Inflammatory macrophage treated with lipopolysaccharide for 1 hour (primary cell): ENCODE results near the gene CYS1.
"Not testable (repeated sequence)": the region's sequence is repeated elsewhere in the genome, so short reads cannot be mapped to it uniquely, and the experiment has no call there.

Experiments
- DNase-seq, 2 donors: peaks; one replicate each; pipeline ENCODE4 v3.0.0-alpha.2; 2020 to 2022

The CYS1 gene

DNA sequence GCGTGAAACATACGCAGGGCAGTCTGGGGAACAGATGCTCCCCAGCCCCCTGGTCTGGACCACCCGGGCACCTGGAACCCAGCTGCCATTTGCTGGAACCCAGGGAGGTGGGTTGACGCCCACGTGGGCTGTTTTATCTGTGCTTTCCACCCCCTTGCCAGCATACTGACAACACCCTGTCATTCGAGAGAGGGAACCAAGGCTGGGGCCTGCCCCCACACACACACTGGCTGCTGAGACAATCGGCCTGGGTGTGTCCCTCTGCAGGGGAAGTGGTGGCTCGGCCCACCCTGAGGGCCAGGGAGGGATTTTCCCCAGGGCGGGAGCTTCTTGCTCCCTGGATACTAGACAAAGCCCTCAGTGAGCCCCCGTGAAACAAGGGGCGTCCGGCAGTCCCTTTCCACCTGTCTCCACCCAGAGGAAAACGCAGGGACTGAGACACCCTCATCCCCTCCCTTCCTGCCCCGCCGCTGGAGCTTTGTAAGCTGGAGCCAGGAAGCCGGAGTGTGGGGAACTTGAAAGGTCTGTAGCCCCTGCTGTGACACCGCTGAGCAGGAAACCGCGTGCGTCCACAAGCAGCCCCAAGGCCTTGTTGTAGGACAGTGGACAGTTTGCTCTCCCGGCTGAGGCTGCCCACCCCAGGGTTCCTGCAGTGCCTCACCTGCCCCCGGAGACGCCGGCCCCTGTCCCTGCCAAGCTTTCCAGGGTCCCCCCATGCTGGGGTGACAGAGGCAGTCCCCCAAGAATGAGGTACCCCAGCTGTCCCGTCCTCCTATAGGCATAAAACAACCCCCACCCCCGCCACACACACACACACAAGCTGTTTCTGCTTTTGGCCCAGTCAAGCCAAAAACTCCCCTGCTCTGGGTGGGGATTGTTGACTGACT lies 51.0 kb downstream of the CYS1 start:
- peak; percentile 94 to 98 for DNase-seq

DNA sequence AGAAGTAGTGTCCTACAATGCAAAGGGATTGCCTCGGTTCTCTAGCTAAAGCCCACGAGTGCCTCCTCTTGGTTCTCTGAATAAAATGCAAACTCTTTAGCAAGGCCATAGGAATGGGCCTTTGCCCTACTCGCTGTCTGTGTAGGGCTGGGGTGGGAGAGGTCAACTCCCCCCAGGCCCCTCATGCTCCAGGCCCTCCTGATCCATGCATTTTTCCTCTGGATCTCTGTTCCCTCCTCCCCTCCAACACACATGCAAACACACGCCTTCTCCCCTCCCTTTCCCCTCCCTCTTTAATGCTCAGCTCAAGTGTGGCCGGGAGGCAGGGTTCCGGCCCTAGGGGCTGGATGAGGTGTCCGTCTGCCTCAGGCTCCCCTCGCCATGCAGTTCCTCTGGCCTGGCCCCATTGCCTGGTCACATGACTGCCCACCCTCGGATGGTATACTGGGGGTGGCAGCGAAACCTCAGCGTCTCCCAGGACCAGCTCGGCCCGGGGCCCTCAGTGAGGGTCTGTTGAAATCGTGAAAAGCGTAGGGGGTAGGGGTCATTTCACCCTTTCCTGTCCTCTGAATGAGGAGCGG lies 51.7 kb downstream of the CYS1 start:
- DNase-seq, result peak; percentile 39 to 59

DNA sequence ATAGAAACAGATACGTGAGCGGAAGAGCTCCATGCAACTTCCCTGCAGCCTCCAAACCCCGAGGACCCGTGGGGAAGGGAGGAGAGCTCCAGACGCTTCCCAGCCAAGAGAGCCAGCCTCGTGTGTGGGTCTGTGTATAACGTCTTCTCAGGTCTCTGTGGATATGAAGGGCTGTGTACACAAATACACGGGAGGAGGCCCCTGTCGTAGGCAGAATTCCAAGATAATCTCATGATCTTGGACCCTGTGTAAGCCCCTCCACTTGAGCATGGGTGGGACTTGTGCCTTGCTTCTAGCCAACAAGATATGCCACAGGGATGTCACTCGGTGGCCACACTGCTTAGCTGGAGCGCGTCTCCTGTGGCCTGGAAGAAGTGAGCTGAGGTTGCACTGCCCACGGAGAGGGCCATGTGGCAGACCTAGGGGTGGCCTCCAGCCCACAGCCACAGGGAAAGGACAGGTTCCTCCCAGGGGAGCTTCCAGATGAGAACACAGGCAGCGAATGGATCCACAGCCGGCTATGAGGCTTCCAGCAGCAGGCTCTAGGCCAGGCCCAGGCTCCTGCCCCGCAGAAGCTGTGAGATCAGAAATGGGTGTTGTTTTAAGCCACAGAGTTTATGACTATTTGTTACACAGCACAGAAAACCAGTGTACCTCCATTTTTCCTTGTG lies 52.4 kb downstream of the CYS1 start:
- peak in 1 of 2 donors; percentile 42 for DNase-seq

DNA sequence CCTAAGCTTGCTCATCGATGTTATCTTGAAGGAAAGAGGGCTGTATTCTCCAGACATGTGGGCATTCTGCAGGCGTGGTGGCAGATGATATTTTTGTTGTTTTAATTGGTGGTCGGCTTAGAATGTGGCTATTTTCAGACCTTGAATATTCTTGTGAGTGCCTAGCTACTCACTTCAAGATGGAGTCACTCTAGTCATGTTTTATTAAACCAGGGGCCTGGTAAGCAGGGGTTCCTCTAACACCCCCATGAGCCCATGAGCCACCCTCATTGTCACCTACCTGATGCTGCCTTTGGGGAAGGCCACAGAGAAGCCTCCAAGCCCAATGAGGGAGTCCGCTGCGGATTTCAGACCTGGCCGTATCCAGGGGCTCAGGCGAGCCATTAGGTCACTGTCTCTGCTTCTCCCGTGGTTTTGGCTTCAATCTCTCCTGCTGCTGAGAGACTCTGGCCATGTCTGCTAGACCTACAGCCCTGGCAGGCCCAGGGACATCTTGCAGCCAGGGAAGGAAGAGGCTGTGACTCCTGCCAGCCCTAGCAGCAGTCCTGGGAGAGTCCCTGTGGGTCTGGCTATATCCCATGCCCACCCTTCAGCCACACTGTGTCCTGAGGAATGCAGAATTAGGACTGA lies 53.2 kb downstream of the CYS1 start:
- no peak for DNase-seq

DNA sequence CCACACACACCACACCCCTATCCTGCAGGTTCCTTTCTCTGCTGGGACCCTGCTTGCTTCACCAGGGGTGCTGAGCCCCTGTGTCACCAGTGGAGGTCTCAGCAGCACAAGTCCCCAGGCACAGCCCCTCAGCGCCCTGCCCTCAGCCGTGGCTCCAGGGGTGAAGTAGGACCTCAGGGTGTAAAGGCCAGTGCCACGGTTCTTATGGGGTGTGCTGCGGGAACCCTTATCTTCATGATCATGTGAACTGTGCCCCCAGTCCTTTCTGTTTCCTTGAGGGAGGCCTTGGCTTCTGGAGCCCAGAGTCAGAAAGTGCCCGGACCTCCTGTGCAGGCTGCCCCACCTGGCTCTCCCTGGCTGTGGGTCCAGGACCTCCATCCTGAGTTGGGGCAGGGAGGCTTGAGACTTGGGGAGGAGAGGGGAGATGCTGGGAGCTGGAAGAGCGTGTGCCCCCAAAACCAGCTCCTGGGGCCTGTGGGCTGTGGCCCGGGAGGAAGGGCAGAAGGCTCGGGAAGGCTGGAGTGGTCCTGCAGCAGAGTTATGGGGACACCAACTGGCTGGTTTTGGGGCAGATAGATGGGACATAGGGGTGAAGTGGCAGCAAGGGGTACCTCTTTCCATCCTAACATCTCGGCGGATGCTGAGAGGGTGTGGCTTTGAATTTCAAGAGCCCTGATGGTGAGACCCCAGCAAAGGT lies 57.1 kb downstream of the CYS1 start:
- DNase-seq, result no peak

DNA sequence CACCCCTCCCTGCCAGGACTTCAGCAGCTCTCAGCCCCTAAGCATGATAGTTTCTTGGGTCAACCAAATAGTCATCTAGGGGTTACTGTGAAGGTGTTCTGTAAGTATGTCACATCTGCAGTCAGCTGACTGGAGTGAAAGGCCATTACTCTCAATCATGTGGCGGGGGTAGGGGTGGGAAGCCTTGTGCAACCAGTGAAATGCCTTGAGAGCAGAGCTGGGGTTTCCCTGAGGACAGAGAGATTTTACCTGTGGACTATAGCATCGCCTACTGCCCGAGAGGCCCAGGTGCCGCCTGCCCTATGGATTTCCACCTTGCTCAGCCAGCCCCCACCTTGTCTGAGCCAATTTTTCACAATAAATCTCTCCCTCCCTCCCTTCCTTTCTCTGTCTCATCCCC lies 57.8 kb downstream of the CYS1 start:
- DNase-seq, result peak in 1 of 2 donors; percentile 71

DNA sequence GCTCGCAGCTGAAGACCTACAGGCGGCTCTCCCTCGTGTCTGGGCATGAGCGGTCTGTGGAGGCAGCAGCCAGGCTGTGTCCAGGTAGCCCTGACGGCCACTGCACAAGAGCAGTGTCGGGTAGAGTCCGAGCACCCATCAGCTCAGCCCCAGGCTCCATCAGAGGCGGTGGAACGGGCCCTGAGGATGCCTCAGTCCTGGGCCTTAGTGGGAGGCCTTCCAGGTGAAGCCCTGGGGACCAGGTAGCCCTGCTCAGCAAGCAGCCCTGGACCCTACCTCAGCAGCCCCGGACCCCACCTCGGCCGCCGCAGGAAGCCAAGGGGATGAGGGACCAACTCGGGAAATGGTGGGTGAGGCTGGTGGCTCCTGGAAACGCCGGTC lies 58.2 kb downstream of the CYS1 start:
- no peak for DNase-seq

DNA sequence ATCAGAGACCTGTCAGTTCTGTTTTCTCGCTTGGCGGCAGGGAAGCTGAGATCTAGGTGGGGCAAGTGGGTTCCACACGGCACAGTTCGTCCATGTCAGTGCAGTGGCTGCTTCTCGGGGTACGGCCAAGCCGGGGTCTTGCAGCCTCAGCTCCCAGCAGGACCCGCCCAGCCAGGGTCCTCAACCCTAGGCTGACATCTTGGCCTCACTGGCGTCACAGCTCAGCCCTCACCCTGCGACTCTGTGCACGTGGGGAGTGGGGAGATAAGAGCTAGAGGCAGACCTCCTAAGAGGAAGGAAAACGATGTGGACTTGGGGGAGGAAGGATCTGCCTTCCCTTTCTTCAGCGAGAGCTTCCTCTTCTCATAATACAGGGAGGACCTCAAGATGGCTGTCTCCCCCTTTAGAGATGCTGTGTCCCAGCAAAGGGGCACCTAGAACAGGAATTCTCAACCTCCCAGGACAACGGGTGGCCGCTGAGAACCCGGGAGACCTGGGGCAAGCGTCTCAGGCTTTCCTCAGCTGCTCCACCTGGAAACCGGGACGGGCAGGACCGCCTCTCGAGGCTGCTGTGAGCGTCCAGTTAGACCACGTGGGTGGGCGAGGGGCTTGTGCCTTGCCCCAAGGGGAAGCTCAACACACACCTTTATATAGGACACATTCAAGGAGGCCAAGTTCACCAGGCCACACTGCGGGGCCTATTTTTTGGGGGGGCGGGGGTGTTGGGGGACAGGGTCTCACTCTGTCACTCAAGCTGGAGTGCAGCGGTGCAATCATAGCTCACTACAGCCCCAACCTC lies 60.4 kb downstream of the CYS1 start:
- peak; percentile 35 to 42 for DNase-seq

DNA sequence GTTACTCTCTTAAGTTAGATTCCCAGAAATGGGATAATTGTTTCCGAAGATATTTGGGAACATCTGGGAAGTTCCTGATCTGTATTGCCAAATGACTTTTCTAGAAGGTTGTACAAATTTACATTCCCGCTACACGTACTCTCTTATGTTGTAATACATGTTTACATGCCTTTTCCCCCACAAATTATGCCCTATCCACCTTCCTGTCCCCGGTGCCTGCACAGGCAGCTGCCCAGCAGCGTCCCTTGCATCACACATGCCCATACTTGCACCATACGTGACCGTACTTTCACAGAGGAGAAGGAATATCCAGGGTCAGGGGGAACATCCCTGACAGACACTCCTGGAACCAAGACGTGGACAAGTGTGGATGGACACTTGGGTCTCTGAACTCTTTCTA lies 61.0 kb downstream of the CYS1 start:
- DNase-seq, result peak; percentile 53 to 55

DNA sequence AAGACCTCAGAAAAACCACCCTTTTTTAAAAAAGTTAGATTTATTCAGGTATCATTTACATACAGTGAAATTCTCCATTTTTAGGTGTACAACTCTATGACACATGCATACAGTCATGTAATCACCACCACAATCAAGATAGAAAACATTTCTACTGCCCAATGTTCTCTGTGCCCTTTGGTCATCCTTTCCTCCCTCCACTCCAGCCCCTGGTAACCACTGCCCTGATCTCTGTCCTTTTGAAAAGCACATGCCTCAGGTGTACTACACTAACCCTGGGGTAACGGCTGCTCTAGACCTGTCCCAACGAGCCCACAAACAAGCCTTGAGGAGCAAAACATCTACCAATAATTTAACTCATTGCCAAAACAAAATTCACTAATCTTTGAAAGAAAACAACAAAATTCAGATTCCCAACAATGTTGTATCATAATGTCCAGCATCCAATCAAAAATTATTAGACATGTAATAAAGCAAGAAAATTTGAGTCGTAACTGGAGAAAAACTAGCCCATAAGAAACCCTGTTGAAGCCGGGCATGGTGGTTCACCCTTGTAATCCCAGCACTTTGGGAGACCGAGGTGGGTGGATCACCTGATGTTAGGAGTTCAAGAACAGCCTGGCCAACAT lies 62.8 kb downstream of the CYS1 start:
- DNase-seq, result no peak

DNA sequence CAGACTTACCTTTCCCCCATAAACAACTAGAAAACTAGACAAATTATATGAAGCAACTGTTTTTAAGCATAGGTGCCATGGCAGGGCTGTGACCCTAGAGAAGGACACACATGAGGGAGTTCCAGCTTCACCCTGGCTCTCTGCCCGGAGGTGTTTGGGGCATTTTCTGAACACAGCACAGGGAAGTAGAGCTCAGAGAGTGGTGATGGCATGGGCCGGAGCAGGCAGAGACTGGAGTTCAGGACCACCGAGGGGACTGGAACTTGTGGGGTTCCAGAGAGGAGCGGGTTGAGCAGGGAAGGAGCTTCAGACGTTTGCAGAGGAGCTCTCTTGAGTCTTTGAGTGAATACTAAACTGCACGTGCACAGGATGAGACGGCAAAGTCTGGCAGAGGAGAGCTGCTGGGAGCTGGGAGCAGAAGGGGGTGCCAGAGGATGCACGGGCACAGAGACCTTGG lies 63.4 kb downstream of the CYS1 start:
- DNase-seq, result no peak

DNA sequence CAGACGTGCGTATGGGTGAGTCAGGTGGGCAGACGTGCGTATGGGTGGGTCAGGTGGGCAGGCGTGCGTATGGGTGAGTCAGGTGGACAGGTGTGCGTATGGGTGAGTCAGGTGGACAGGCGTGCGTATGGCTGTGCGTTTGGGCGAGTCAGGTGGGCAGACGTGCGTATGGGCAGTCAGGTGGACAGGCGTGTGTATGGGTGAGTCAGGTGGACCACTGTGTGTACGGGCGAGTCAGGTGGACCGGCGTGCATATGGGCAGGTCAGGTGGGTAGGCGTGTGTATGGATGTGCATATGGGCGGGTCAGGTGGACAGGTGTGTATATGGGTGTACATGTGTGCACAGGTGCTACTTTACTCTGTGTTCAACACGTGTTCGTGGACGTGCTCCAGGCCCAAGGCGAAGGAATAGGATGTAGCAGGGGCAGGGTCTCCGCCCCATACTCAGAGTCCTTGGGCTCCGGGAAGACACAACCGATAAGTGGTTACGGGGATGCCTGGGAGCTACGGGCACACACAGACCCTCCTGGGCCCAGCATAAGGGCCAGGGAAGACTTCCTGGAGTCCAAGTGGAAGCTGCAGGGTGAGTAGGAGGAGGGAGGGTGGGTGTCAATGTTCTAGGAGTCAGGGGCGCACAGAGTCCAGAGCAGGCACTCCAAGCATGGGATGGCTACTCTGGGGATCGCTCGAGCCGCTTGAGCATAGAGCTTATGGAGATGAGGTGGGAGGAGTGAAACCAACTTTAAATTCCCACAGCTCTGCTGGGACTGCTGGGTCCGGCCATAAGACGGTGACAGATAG lies 64.0 kb downstream of the CYS1 start:
- DNase-seq, result no peak

DNA sequence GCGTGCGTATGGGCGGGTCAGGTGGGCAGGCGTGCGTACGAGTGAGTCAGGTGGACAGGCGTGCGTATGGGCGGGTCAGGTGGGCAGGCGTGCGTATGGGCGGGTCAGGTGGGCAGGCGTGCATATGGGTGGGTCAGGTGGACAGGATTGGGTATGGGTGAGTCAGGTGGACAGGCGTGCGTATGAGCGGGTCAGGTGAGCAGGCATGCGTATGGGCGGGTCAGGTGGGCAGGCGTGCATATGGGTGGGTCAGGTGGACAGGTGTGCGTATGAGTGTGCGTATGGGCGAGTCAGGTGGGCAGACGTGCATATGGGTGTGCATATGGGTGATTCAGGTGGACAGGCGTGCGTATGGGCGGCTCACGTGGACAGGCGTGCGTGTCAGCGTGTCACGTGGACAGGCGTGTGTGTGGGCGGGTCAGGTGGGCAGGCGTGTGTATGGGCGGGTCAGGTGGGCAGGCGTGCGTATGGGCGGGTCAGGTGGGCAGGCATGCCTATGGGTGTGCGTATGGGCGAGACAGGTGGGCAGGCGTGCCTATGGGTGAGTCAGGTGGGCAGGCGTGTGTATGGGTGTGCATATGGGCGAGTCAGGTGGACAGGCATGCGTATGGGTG lies 64.7 kb downstream of the CYS1 start:
- DNase-seq, result not testable (repeated sequence)

DNA sequence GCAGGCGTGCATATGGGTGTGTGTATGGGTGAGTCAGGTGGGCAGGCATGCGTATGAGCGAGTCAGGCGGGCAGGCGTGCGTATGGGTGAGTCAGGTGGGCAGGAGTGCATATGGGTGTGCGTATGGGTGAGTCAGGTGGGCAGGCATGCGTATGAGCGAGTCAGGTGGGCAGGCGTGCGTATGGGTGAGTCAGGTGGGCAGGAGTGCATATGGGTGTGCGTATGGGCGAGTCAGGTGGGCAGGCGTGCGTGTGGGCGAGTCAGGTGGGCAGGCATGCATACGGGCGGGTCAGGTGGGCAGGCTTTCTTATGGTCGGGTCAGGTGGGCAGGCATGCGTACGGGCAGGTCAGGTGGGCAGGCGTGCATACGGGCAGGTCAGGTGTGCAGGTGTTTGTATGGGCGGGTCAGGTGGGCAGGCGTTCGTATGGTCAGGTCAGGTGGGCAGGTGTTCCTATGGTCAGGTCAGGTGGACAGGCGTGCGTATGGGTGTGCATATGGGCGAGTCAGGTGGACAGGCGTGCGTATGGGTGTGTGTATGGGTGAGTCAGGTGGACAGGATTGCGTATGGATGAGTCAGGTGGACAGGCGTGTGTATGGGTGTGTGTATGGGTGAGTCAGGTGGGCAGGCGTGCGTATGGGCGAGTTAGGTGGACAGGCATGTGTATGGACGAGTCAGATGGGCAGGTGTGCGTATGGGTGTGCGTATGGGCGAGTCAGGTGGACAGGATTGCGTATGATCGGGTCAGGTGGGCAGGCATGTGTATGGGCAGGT lies 65.6 kb downstream of the CYS1 start:
- no peak for DNase-seq

DNA sequence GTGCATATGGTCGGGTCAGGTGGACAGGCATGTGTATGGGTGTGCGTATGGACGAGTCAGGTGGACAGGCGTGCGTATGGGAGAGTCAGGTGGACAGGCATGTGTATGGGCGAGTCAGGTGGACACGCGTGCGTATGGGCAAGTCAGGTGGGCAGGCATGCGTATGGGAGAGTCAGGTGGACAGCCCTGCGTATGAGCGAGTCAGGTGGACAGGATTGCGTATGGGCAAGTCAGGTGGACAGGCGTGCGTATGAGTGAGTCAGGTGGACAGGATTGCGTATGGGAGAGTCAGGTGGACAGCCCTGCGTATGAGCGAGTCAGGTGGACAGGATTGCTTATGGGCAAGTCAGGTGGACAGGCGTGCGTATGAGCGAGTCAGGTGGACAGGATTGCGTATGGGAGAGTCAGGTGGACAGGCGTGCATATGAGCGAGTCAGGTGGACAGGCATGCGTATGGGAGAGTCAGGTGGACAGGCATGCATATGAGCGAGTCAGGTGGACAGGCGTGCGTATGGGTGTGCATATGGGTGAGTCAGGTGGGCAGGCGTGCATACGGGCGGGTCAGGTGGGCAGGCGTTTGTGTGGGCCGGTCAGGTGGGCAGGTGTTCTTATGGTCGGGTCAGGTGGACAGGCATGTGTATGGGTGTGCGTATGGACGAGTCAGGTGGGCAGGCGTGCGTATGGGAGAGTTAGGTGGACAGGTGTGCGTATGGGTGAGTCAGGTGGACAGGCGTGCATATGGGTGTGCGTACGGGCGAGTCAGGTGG lies 66.4 kb downstream of the CYS1 start:
- not testable (repeated sequence) for DNase-seq

DNA sequence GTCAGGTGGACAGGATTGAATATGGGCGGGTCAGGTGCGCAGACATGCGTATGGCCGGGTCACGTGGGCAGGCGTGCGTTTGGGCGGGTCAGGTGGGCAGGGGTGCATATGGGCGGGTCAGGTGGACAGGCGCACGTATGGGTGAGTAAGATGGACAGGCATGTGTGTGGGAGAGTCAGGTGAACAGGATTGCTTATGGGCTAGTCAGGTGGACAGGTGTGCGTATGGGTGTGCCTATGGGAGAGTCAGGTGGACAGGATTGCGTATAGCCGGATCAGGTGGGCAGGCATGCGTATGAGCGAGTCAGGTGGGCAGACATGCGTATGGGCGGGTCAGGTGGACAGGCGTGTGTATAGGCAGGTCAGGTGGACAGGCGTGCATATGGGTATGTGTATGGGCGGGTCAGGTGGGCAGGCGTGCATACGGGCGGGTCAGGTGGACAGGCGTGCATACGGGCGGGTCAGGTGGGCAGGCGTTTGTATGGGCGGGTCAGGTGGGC lies 67.2 kb downstream of the CYS1 start:
- no peak for DNase-seq

DNA sequence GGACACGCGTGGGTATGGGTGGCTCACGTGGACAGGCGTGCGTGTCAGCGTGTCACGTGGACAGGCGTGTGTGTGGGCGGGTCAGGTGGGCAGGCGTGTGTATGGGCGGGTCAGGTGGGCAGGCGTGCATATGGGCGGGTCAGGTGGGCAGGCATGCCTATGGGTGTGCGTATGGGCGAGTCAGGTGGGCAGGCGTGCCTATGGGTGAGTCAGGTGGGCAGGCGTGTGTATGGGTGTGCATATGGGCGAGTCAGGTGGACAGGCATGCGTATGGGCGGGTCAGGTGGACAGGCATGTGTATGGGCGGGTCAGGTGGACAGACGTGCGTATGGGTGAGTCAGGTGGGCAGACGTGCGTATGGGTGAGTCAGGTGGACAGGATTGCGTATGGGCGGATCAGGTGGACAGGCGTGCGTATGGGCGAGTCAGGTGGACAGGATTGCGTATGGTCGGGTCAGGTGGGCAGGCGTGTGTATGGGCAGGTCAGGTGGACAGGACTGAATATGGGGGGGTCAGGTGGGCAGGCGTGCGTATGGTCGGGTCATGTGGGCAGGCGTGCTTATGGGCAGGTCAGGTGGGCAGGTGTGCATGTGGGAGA lies 67.7 kb downstream of the CYS1 start:
- DNase-seq, result not testable (repeated sequence)
